Stimulated activated CD4-positive, alpha-beta T cell treated with anti-CD3 and anti-CD28 coated beads, Interleukin-12 subunit alpha, Interleukin-12 subunit beta, amount 100 ng/mL, for 24 hours (primary cell): ENCODE measurements around the gene ANO5.

Source experiments
- DNase-seq, 2 experiments: peaks; one replicate each; pipeline ENCODE4 v3.0.0-alpha.2; 2020; ENCODE audit warnings: low read depth in 2 of 2

Gene ANO5, protein sequence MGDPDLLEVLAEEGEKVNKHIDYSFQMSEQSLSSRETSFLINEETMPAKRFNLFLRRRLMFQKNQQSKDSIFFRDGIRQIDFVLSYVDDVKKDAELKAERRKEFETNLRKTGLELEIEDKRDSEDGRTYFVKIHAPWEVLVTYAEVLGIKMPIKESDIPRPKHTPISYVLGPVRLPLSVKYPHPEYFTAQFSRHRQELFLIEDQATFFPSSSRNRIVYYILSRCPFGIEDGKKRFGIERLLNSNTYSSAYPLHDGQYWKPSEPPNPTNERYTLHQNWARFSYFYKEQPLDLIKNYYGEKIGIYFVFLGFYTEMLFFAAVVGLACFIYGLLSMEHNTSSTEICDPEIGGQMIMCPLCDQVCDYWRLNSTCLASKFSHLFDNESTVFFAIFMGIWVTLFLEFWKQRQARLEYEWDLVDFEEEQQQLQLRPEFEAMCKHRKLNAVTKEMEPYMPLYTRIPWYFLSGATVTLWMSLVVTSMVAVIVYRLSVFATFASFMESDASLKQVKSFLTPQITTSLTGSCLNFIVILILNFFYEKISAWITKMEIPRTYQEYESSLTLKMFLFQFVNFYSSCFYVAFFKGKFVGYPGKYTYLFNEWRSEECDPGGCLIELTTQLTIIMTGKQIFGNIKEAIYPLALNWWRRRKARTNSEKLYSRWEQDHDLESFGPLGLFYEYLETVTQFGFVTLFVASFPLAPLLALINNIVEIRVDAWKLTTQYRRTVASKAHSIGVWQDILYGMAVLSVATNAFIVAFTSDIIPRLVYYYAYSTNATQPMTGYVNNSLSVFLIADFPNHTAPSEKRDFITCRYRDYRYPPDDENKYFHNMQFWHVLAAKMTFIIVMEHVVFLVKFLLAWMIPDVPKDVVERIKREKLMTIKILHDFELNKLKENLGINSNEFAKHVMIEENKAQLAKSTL

GRCh38 chr11:22192642-22193347 lies at the start of gene ANO5:
TSS of gene ANO5 (plus strand) at chr11:22193085. CDS start at chr11:22193493, 408 bp downstream.
- no peak for DNase-seq

DNA sequence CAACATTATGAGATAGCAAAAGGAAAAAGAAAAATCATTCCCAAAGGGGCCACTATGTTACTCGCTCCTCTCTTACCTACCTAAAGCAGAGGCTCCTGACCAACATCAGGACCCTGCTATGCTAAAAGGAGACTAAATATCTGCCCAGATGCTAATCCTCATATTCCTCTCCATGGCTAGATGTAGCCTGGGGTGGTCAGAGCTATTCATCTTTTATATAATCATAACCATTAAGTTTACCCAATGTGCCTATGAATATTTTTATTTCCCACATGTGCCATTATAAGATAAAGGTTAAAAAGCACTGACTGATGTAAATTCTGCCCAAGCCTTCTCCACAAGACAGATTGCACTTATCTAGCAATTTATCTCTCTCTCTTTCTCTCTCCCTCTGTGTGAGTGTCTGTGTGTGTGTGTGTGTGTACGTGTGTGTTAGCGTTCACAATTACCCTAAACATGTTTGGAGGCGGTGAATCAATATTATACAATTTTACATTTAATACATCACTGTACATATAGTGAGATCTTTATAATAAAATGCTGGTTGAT lies 41.2 kb upstream of the ANO5 start:
- no peak for DNase-seq

- DNase-seq = no peak
These were observed 35.4 kb upstream of the ANO5 start for GRCh38 chr11:22157531-22157930.

- DNase-seq = no peak
These were observed 31.4 kb upstream of the ANO5 start for GRCh38 chr11:22161489-22161888.

GRCh38 chr11:22162756-22163155 lies 30.1 kb upstream of the ANO5 start:
- no peak for DNase-seq

GRCh38 chr11:22163394-22163797 lies 29.5 kb upstream of the ANO5 start:
- no peak for DNase-seq

DNA sequence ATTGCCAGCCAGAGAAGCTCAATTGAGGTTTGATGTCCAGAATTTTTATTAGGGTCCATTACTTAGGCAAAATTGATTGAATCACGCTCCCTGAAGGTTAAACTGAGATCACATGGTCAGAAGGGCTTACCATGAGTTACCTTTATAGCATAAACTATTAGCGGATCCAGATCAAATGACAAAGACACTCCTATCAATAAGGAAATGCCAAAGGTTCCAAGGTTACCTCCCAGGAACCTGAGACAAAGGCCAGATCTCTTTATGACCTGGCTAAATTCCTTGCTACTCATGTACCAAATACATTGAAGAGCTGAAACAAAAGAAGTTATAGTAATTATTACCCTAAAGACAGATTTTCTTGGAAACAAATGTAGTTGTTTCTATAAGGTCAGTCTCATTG lies 27.8 kb upstream of the ANO5 start:
- DNase-seq = no peak

- DNase-seq = no peak
These were observed 26.9 kb upstream of the ANO5 start for GRCh38 chr11:22165759-22166513.

GRCh38 chr11:22169833-22170232 lies 23.1 kb upstream of the ANO5 start:
- DNase-seq = no peak

GRCh38 chr11:22173532-22173931 lies 19.4 kb upstream of the ANO5 start:
- no peak for DNase-seq

DNA sequence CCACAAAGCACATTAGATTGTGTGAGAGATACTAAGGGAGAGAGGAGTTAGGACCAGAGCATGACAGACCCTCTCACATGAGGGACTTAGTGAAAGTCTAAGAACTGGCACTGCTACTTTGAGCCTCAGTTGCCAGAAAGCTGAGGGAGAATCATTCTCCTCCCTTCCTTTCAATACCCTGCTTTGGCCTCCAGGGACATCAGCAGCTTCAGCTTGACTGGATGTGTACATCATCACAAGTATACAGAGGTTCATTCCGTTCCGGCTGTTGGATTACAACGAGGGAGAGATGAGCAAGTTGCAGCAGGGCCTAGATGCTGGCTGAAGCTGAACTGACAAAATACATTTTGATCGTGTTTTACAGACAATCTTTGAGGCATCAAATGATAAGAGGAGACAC lies 15.7 kb upstream of the ANO5 start:
- no peak for DNase-seq

DNA sequence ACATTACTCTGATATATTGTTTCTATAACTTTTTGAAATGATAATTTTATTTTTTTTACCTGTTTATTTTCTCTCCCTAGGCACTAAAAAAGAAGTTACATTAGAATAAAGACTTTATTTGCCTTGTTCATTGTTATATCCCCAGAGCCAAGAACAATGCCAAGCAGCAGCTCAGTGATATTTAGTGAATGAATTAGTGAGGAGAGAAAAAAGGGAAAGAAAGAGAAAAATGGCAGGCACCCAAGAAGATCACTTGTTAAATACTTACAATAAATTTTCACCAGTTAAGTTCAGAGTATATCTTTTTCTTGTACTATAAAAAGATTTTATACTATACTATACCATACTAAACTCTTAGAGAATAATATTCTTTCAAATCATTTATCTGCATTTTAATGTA lies 13.3 kb upstream of the ANO5 start:
- DNase-seq = no peak

DNA sequence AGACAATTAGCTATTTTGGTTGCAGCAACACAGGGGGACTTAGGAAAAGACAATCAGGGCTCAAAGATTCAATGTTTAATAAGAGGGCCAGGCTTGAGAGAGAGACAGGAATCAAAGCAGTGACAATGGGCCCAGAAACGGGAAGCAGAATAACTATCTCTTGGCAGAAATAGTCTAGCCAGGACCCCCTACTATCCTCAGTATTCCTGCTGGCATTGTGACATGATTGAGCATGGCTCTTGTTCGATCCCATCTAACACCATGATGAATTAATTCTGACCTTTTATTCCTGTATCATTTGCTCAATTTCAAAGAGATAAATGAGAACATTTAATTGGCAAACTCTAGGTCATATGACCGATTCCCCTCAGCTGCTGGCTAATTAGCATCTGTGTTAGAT lies 12.8 kb upstream of the ANO5 start:
- DNase-seq = no peak

DNA sequence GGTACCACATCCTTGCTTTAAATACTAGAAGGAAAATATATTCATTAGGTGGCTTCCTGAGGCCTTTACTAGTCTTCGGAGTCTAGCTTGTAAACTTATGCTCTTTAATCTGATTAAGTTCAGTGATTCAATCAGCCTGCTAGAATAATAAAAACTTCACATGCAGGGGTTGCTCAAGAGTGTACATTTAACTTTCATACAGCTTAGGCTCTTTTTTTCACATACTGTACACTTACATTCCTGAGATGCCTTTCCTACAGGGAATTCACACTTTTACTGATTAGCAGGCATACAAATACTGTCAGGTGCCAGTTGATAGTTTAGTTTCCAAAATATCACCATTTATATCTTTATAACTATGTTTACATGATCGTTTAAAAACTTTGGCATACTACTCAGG lies 3.2 kb upstream of the ANO5 start:
- no peak for DNase-seq

GRCh38 chr11:22190827-22191463 lies 1.9 kb upstream of the ANO5 start:
- DNase-seq = no peak

- no peak for DNase-seq
These were observed 620 bp upstream of the ANO5 start for GRCh38 chr11:22192289-22192641.

GRCh38 chr11:22193348-22194051 lies 615 bp downstream of the ANO5 start:
- DNase-seq = no peak

DNA sequence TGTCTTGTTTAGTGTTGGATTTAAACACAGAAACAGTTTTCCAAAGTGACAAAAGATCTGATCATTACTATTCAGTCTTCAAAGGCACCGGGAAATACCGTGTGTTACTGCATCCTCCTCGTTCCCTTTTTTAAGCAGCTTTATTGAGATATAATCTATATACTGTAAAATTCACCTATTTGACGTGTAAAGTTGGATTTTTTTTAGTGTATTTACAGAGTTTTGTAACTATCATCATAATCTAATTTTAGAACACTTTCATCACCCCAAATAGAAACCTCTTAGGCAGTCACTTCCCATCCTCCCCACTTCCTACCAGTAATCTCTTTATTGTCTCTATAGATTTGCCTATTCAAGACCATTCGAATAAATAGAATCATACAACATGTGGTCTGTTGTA lies 1.4 kb downstream of the ANO5 start:
- no peak for DNase-seq

GRCh38 chr11:22194907-22195306 lies 2.0 kb downstream of the ANO5 start:
- no peak for DNase-seq
